DOHH2 (cell line): Measurements from ENCODE around the gene ZMIZ1.

Experiments used
- H3F3A ChIP-seq: fragments of 200-600 bp; sonication (generic), shearing (Covaris generic); 2 replicates; pipeline ENCODE4 v1.6.0; 2016; ENCODE audit warnings: antibody characterized with exemption, mild to moderate bottlenecking; ENCODE audit not compliant: control insufficient read depth, insufficient read depth
- H3K27ac ChIP-seq: fragments of 200-600 bp; sonication (generic); 2 replicates; pipeline ENCODE4 v1.5.1; 2014; ENCODE audit warnings: low read depth, mild to moderate bottlenecking, low read length, moderate library complexity
- H3K27me3 ChIP-seq: fragments of 200-600 bp; sonication (generic); 2 replicates; pipeline ENCODE4 v1.6.1; 2014; ENCODE audit warnings: mild to moderate bottlenecking, low read length, mixed read lengths; ENCODE audit not compliant: control insufficient read depth
- H3K36me3 ChIP-seq: fragments of 200-600 bp; sonication (generic); 2 replicates; pipeline ENCODE4 v1.6.1; 2014; ENCODE audit warnings: mild to moderate bottlenecking, low read length, moderate library complexity, mixed read lengths; ENCODE audit not compliant: control insufficient read depth
- H3K4me1 ChIP-seq: fragments of 200-600 bp; sonication (generic); 2 replicates; pipeline ENCODE4 v1.6.1; 2014; ENCODE audit warnings: mild to moderate bottlenecking, low read length, mixed read lengths; ENCODE audit not compliant: control insufficient read depth
- H3K4me2 ChIP-seq: fragments of 200-600 bp; sonication (generic); 2 replicates; pipeline ENCODE4 v1.6.0; 2014; ENCODE audit warnings: mild to moderate bottlenecking, low read length, moderate library complexity
- H3K4me3 ChIP-seq: fragments of 200-600 bp; sonication (generic); 2 replicates; pipeline ENCODE4 v1.5.1; 2014; ENCODE audit warnings: mild to moderate bottlenecking, low read length, mixed read lengths
- H3K79me2 ChIP-seq: fragments of 200-600 bp; sonication (generic); 2 replicates; pipeline ENCODE4 v1.6.1; 2014; ENCODE audit warnings: mild to moderate bottlenecking, low read length, mixed read lengths; ENCODE audit not compliant: control insufficient read depth
- H3K9me2 ChIP-seq: fragments of 200-600 bp; sonication (generic); replicated peaks from 2 replicates; pipeline ENCODE4 v1.6.1; 2014; ENCODE audit warnings: mild to moderate bottlenecking, low read length, mixed read lengths; ENCODE audit not compliant: control insufficient read depth
- H3K9me3 ChIP-seq: fragments of 200-600 bp; sonication (generic); 2 replicates; pipeline ENCODE4 v1.6.1; 2014; ENCODE audit warnings: antibody characterized with exemption, low read length, mixed read lengths; ENCODE audit not compliant: control insufficient read depth, insufficient read depth
- H4K20me1 ChIP-seq: fragments of 200-600 bp; sonication (generic); 2 replicates; pipeline ENCODE4 v1.6.0; 2014; ENCODE audit warnings: low read depth, mild to moderate bottlenecking, antibody characterized with exemption, low read length, moderate library complexity; ENCODE audit not compliant: control insufficient read depth, insufficient read depth
- CTCF ChIP-seq: fragments of 200-600 bp; sonication (generic); IDR thresholded peaks from one replicate; pipeline ENCODE4 v1.5.1; 2014; ENCODE audit warnings: antibody characterized with exemption, mild to moderate bottlenecking, low read depth, low read length; ENCODE audit not compliant: poor library complexity, severe bottlenecking
- EZH2phosphoT487 ChIP-seq: fragments of 200-600 bp; sonication (generic); IDR thresholded peaks from 2 replicates; pipeline ENCODE4 v1.6.1; 2017; ENCODE audit warnings: borderline replicate concordance, mild to moderate bottlenecking, antibody characterized with exemption, low read length, moderate library complexity, mixed read lengths

ZMIZ1 gene

DNA sequence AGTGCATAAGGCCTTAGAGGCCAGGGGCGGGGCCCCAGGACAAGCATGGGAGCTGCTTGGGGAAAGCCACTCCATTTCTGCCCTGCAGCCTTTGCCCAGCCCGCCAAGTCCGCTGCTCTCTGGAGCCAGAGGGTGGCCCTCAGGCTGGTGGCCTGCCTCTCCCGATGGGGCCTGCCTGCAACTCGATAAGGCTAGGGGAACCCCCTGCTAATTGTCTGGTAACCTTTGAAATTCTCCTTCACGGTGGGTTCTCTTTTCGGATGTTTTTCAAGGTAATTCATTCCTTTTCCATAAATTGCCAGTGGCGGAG, 94.9 kb downstream of the ZMIZ1 start:
- Histone ChIP-seq H3K4me1 (no peaks in the 10 kb centered on the region), H3K9me3 (no peaks in the 10 kb centered on the region), H3K4me2 (no peak overlapping the region), H3F3A (no peaks in the 10 kb centered on the region), H3K79me2 (no peaks in the 10 kb centered on the region), H3K9me2 (no peaks in the 10 kb centered on the region), H4K20me1 (no peaks in the 10 kb centered on the region), H3K4me3 (no peak overlapping the region), H3K36me3 (no peaks in the 10 kb centered on the region), H3K27me3 (peaks cover 5% of the 10 kb centered on the region; the same call in 1 of the 2 replicates), H3K27ac (no peak overlapping the region)
- TF ChIP-seq CTCF (no peak), EZH2phosphoT487 (no peak)

DNA sequence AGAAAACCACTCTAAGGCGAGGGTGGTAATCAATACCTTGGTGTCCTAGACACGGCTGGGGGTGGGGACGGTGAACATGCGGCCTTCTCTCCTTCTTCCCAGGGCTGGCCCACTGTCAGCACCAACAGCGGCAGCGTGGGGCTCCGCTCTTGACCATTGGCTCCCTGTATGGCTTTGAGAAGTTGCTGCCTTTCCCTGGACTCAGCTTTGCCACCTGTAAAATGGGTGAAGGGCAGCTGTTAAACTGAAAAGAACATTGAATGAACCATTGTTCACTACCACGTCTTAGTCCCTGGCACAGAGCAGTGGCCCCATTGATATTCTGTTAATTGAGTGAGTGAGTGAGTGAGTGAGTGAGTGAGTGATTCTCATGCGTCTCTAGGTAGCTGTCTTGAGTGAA, 95.3 kb downstream of the ZMIZ1 start:
- Histone ChIP-seq H3K4me3 (no peak overlapping the region), H3K9me3 (no peaks in the 10 kb centered on the region), H3K9me2 (no peaks in the 10 kb centered on the region), H3K27me3 (peaks cover 5% of the 10 kb centered on the region; the same call in 1 of the 2 replicates), H3K4me1 (no peaks in the 10 kb centered on the region), H3K79me2 (no peaks in the 10 kb centered on the region), H4K20me1 (no peaks in the 10 kb centered on the region), H3K4me2 (no peak overlapping the region), H3K36me3 (no peaks in the 10 kb centered on the region), H3K27ac (no peak overlapping the region), H3F3A (no peaks in the 10 kb centered on the region)
- TF ChIP-seq CTCF (no peak), EZH2phosphoT487 (no peak)

DNA sequence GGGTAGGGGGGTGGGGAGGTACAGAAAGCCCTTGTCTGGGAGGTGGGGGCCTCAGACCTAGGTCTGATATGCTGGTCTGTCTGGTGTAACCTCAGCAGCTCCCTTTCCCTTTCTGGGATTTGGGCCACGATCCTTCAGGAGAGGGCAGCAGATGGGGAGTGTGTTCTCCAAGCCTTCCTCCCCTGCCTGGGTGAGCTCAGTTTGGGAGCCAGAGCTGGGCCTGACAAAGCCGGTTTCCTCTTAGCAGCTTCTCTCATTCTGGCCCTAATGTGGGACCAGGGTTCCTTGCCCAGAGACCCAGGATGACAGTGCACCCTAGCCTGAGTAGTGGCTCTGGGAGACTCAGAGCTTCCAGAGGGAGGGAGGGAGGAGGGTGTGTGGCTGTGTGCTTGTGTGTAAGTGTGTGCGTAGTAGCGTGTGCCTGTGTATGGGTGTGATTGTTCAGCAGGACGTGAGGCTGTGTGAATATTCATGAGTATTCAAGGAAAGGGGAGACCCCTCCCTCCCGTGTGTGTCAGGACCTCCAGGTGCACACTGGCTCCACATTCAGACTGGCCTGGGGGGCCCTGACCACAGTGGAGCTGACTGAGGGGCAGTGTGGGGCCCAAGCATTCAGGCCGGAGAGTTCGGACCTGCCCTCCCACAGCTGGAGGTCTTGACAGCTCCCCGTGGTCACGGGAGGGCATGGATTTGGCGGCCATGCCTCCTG, 96.5 kb downstream of the ZMIZ1 start:
- TF ChIP-seq EZH2phosphoT487 (no peak), CTCF (no peak)
- no peaks in the 10 kb centered on the region for H4K20me1 ChIP-seq
- H3K4me3 ChIP-seq, result no peak overlapping the region
- H3K27ac ChIP-seq, result no peak overlapping the region
- no peaks in the 10 kb centered on the region for H3K79me2 ChIP-seq
- peaks cover 7% of the 10 kb centered on the region; the same call in 1 of the 2 replicates for H3K27me3 ChIP-seq
- H3K36me3 ChIP-seq, result no peaks in the 10 kb centered on the region
- H3F3A ChIP-seq, result no peaks in the 10 kb centered on the region
- no peaks in the 10 kb centered on the region for H3K4me1 ChIP-seq
- H3K9me2 ChIP-seq, result no peaks in the 10 kb centered on the region
- H3K4me2 ChIP-seq, result no peak overlapping the region
- H3K9me3 ChIP-seq, result no peaks in the 10 kb centered on the region
